ENCODE data around the gene SH3RF3. TPM values are rescaled to one million over a fixed set of nuclear protein-coding genes. Genes with fewer than 3 reads are reported as not detected.
"Not testable (repeated sequence)": the region's sequence is repeated elsewhere in the genome, so short reads cannot be mapped to it uniquely, and the experiment has no call there.

The SH3RF3 gene
- total RNA-seq, 2 donors from 2014 or later: 1.5 to 1.8 TPM

DNA sequence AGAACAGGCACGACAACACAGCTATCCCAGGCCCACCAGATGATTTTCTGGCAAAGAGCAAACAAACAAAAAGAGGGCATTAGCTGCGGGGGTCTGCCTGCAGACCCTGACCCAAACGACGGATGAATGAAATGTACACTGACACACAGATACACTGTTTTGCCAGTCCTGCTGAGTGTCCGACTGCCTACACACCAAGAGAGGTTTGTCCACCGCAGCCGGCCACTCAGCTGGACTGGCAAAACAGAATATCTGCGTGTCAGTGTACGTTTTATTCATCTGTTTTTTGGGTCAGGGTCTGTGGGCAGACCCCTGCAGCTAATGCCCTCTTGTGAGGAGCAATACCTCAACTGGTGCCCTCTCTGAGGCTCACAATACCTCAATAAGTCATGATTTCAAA, 10.7 kb upstream of the SH3RF3 start:
- no peak for DNase-seq
- Mint-ChIP-seq H3K9me3 (peaks cover 28% of the 10 kb centered on the region), H3K36me3 (ENCODE audit: low read depth) (peaks cover 2% of the 10 kb centered on the region), H3K4me1 (no peaks in the 10 kb centered on the region), H3K27me3 (ENCODE audit: insufficient read depth) (peaks cover 21% of the 10 kb centered on the region), H3K4me3 (no peak overlapping the region), H3K27ac (no peak overlapping the region)
- 95% methylated on average over 8 to 9 of the region's 9 CpGs for WGBS, 2 experiments (ENCODE audit: insufficient coverage in 1 of 2, insufficient read length in 1 of 2)
- Histone ChIP-seq H3K27ac (ENCODE audit: low read depth, low read length) (no peak overlapping the region), H3K4me1 (ENCODE audit: control insufficient read depth, insufficient read depth, low read length) (no peaks in the 10 kb centered on the region), H3K36me3 (ENCODE audit: control insufficient read depth, insufficient read depth, low read length) (no peaks in the 10 kb centered on the region), H3K9ac (ENCODE audit: extremely low read depth, low read length, poor library complexity, severe bottlenecking) (no peak overlapping the region), H3K9me3 (ENCODE audit: control insufficient read depth, low read length) (peaks cover 13% of the 10 kb centered on the region), H3K4me3 (ENCODE audit: low read length) (no peak overlapping the region), H3K27me3 (ENCODE audit: control insufficient read depth, insufficient read depth, low read length, poor library complexity, severe bottlenecking) (no peaks in the 10 kb centered on the region)
- no peak for TF ChIP-seq CTCF (conservative IDR thresholded peaks at IDR 0.05)

DNA sequence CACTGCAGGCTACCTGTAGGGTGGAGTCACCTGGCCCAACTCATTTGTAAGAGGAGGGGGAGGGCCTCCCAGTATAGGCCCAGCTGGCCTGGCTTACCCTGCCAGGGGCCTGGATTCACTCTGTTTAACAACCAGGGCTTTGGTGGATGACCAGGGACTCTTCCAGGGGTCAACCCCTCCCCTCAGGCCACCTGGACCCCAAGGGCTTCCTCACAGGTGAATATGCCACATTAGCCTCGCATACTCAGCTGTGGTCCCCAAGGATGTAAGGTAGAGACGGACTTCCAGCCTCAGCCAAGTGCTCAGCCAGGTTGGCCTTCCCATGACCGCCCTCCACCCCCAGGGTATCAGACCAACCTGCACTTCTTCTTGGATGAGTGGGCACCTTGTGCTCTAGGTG, 8.8 kb upstream of the SH3RF3 start:
- Mint-ChIP-seq H3K4me3 (no peak overlapping the region), H3K27me3 (ENCODE audit: insufficient read depth) (peaks cover 15% of the 10 kb centered on the region), H3K9me3 (peaks cover 28% of the 10 kb centered on the region), H3K4me1 (no peaks in the 10 kb centered on the region), H3K36me3 (ENCODE audit: low read depth) (peaks cover 2% of the 10 kb centered on the region), H3K27ac (no peak overlapping the region)
- no peak for DNase-seq
- 92 to 96% methylated on average over 3 of the region's 3 CpGs for WGBS, 2 experiments (ENCODE audit: insufficient coverage in 1 of 2, insufficient read length in 1 of 2)
- Histone ChIP-seq H3K4me3 (ENCODE audit: low read length) (no peak overlapping the region), H3K27ac (ENCODE audit: low read depth, low read length) (no peak overlapping the region), H3K36me3 (ENCODE audit: control insufficient read depth, insufficient read depth, low read length) (no peaks in the 10 kb centered on the region), H3K9ac (ENCODE audit: extremely low read depth, low read length, poor library complexity, severe bottlenecking) (no peak overlapping the region), H3K27me3 (ENCODE audit: control insufficient read depth, insufficient read depth, low read length, poor library complexity, severe bottlenecking) (no peaks in the 10 kb centered on the region), H3K9me3 (ENCODE audit: control insufficient read depth, low read length) (peaks cover 13% of the 10 kb centered on the region), H3K4me1 (ENCODE audit: control insufficient read depth, insufficient read depth, low read length) (no peaks in the 10 kb centered on the region)
- TF ChIP-seq CTCF (conservative IDR thresholded peaks at IDR 0.05): no peak

- not testable (repeated sequence) for H3K27me3 ChIP-seq (ENCODE audit: control insufficient read depth, insufficient read depth, low read length, poor library complexity, severe bottlenecking); H3K4me3 ChIP-seq (ENCODE audit: low read length); DNase-seq; H3K9ac ChIP-seq (ENCODE audit: extremely low read depth, low read length, poor library complexity, severe bottlenecking); H3K36me3 ChIP-seq (ENCODE audit: control insufficient read depth, insufficient read depth, low read length); H3K4me1 ChIP-seq (ENCODE audit: control insufficient read depth, insufficient read depth, low read length); H3K27ac ChIP-seq (ENCODE audit: low read depth, low read length); H3K4me1 Mint-ChIP-seq; H3K27ac Mint-ChIP-seq; H3K4me3 Mint-ChIP-seq; H3K36me3 Mint-ChIP-seq (ENCODE audit: low read depth)
- peaks cover 28% of the 10 kb centered on the region for H3K9me3 Mint-ChIP-seq
- H3K27me3 Mint-ChIP-seq (ENCODE audit: insufficient read depth): peaks cover 17% of the 10 kb centered on the region
- peaks cover 13% of the 10 kb centered on the region for H3K9me3 ChIP-seq (ENCODE audit: control insufficient read depth, low read length)
- 94% methylated on average over 3 to 10 of the region's 10 CpGs for WGBS, 2 experiments (ENCODE audit: insufficient coverage in 1 of 2, insufficient read length in 1 of 2)
Measured at GRCh38 chr2:109120686-109121085, 8.3 kb upstream of the SH3RF3 start.

DNA sequence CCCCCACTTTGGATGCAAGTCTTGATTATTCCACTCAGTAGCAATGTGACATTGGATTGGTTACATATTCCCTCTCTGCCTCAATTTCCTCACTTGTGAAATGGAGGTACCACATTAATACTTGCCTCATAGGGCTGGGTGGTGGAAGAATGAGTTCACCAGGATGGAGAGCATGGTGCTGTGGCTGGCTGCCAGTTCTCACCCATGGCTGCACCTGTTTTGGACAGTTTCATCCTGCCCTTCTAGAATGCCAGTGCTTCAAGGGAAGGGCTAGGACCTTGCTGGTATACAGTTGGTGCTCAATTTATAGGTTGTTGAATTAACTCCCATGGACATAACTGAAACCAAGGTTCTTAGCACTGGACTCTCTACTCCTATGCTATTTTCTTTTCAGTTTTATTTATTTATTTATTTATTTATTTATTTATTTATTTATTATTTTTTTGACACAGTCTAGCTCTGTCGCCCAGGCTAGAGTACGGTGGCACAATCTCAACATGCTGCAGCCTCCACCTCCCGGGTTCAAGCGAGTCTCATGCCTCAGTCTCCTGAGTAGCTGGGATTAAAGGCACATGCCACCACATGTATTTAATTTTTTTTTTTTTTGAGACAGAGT, 5.3 kb upstream of the SH3RF3 start:
- H3K9me3 ChIP-seq (ENCODE audit: control insufficient read depth, low read length): peaks cover 1% of the 10 kb centered on the region
- Mint-ChIP-seq H3K27me3 (ENCODE audit: insufficient read depth) (peaks cover 35% of the 10 kb centered on the region), H3K4me3 (no peak overlapping the region), H3K9me3 (peaks cover 5% of the 10 kb centered on the region), H3K27ac (no peak overlapping the region), H3K36me3 (ENCODE audit: low read depth) (no peaks in the 10 kb centered on the region), H3K4me1 (no peaks in the 10 kb centered on the region)
- DNase-seq: no peak
- H3K27me3 ChIP-seq (ENCODE audit: control insufficient read depth, insufficient read depth, low read length, poor library complexity, severe bottlenecking): peaks cover 5% of the 10 kb centered on the region
- no peak overlapping the region for H3K4me3 ChIP-seq (ENCODE audit: low read length)
- H3K27ac ChIP-seq (ENCODE audit: low read depth, low read length): no peak overlapping the region
- H3K36me3 ChIP-seq (ENCODE audit: control insufficient read depth, insufficient read depth, low read length): no peaks in the 10 kb centered on the region
- WGBS, 2 experiments (ENCODE audit: insufficient coverage in 1 of 2, insufficient read length in 1 of 2): 90 to 100% methylated on average over 3 to 4 of the region's 4 CpGs
- H3K4me1 ChIP-seq (ENCODE audit: control insufficient read depth, insufficient read depth, low read length): no peaks in the 10 kb centered on the region
- no peak overlapping the region for H3K9ac ChIP-seq (ENCODE audit: extremely low read depth, low read length, poor library complexity, severe bottlenecking)
- no peak for TF ChIP-seq CTCF (conservative IDR thresholded peaks at IDR 0.05)
